ENCODE measurements around the gene RAB18.

- TF ChIP-seq, protein P1, sequence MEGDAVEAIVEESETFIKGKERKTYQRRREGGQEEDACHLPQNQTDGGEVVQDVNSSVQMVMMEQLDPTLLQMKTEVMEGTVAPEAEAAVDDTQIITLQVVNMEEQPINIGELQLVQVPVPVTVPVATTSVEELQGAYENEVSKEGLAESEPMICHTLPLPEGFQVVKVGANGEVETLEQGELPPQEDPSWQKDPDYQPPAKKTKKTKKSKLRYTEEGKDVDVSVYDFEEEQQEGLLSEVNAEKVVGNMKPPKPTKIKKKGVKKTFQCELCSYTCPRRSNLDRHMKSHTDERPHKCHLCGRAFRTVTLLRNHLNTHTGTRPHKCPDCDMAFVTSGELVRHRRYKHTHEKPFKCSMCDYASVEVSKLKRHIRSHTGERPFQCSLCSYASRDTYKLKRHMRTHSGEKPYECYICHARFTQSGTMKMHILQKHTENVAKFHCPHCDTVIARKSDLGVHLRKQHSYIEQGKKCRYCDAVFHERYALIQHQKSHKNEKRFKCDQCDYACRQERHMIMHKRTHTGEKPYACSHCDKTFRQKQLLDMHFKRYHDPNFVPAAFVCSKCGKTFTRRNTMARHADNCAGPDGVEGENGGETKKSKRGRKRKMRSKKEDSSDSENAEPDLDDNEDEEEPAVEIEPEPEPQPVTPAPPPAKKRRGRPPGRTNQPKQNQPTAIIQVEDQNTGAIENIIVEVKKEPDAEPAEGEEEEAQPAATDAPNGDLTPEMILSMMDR (IDR thresholded peaks at IDR 0.05): no peak
- TF ChIP-seq POLR2A (IDR thresholded peaks at IDR 0.05): no peak
Measured at GRCh38 chr10:27569946-27570345, 65.8 kb downstream of the RAB18 start.
